GM18511 (cell line): ENCODE results near the gene CPE.
"Not testable (repeated sequence)": the region's sequence is repeated elsewhere in the genome, so short reads cannot be mapped to it uniquely, and the experiment has no call there.

Experiments used
- ATAC-seq: cut with Tn5 transposase; IDR thresholded peaks from one replicate; pipeline ENCODE4 v1.9.1; 2021; ENCODE audit warnings: mild to moderate bottlenecking, moderate library complexity; ENCODE audit not compliant: unreplicated experiment

CPE gene

GRCh38 chr4:165403048-165403447 is 24.2 kb downstream of the CPE start:
- ATAC-seq, result no peak

GRCh38 chr4:165403637-165404036 is 24.8 kb downstream of the CPE start:
- no peak for ATAC-seq

GRCh38 chr4:165404080-165404479 is 25.3 kb downstream of the CPE start:
- ATAC-seq, result no peak

DNA sequence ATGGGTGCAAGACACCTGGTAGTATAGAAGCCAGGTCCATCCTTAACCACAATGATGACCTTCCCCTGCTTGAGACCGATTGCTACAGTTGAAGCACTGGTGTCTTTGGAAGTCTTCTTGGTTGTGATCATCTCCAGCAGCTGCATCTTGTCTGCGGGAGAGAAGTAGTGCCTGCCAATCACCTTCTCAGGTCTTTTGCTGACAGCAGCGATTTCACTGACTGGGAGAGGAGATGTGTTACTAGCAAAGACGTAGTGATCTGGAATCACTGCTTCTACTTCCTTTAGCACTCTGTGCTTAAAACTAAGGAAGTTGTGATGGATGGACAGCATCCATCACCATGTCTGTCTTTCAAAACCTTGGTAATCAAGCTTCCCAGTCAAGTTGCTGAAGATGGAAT is 25.9 kb downstream of the CPE start:
- no peak for ATAC-seq

GRCh38 chr4:165410214-165410613 is 31.4 kb downstream of the CPE start:
- ATAC-seq, result no peak

DNA sequence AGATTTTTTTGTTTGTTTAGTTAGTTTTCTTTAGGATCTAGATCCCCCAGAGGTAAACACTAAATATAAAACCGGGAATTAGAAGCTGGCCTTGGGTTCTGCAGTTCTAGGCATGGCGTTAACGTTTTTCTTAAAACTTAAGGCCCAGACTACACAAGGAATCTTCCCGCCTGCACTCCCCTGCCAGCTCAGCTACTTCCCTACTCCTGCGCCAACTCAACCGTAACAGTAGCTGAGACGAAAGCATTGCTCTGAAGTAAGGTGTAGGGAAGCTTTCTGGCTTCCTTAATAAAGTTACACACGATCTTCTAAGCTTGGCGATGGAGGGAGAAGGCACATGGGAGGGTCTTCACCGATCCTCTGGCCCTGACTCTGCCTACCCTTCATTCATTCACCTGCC is 37.1 kb downstream of the CPE start:
- ATAC-seq, result no peak

DNA sequence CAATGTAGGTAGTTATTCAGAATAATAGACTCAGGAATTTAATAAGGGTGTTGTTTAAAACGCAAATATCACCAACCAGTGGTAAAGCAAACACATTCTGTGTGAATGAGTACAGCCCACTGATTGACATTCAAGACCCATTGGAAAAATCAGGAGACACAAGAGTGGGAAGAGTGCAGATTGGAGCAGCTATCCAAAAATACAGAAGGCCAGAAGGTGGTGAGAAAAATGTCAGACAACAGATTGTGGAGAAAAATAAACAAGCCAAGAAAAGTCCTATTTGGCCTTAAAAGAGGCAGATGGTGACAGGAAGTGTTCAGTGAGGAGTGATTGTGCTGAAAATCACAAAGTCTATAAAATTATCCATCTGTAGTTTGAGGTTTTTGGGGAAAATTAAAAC is 39.3 kb downstream of the CPE start:
- ATAC-seq, result no peak

GRCh38 chr4:165425629-165426028 is 46.8 kb downstream of the CPE start:
- no peak for ATAC-seq

DNA sequence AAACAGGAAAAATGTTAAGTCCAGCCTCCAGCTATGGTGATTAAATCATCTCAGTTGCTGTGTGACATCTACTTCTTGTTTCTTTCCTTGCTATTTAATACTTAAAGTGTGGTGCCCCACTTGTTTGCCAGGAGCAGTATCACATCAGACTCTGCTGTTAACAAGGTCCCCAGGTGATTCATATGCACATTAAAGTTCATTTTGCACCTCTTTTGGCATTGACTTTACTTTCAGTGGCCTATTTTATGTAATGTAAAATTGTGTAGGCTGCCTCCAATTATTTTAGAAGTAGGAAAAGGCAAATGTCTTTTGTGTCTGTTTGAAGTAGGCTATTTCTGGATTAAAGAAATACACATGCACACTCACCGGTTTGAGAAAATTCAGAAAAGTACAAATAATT is 47.5 kb downstream of the CPE start:
- no peak for ATAC-seq

DNA sequence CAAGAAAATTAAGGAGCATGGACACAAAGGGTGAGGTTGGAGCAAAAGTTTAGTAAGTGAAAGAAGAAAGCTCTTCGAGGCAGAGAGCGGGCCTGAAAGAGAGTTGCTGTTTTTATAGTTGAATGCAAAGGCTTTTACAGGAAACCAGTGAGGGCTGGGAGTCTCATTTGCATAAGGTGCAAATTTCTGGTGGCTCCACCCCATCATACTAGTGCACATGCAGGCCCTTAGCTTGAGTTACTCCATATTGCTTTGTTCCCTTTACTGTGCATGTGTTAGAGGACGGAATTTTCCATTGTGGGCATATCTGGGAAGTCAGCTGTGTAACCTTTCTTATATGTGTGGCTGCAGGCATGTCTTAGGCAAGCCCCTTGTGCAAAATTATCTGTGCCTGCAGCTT is 48.0 kb downstream of the CPE start:
- ATAC-seq, result no peak

DNA sequence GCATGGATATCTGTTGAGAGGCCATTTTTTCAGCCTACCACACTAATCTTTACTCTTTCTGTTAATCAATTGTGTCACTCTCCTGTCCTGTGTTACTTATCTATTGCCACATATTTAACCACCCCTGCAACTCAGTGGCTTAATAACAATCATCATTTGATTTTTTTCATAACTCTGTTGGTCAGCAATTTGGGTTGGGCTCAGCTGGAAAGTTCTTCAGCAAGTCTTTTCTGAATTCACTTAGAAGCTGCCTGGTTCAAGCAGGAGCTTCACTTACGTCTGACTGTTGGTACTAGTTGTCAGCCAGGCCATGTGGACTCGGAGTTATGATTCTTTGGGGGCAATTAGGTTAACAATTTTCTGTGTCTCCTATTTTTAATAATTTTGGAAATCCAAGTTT is 50.1 kb downstream of the CPE start:
- ATAC-seq, result no peak

DNA sequence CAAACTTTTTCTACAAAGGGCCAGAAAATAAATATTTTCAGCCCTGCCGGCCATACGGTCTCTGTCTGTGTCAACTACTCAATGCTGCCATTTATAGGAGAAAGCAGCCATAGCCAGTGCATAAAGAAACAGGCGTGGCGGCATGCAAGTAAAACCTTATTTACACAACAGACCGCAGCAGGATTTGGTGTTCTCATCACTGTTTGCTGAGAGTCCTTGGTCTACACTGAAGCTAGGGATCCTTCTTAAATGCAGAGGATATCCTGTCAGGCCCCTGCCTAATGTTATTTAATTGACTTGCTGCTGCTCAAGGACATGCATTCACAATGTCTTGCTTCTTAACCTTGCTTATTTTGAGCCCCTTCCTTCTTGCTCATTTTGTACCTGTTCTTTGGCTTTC is 54.7 kb downstream of the CPE start:
- ATAC-seq, result no peak

GRCh38 chr4:165437691-165438090 is 58.9 kb downstream of the CPE start:
- ATAC-seq, result no peak

GRCh38 chr4:165439344-165439743 is 60.5 kb downstream of the CPE start:
- no peak for ATAC-seq

DNA sequence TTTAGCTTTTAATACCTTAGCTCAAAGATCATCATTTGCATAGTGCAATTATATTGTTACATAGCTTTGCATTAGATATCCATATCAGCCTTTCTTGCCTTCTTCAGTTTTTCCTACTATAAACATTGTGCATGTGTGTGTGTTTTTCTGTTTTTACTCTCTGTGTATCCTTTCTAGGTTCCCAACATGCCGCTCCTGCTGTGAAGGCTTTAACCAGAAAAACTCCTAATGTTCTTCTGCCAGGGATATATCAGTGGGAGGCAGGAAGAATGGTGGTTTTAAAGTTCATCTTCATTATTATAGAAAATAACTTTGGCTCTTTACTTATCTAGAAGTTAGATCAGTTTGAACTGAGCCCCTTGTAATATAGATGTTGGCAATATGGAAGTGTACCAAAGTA is 61.2 kb downstream of the CPE start:
- ATAC-seq, result no peak

GRCh38 chr4:165440415-165441158 is 61.8 kb downstream of the CPE start:
- ATAC-seq, result no peak

- ATAC-seq, result no peak
These were observed 64.5 kb downstream of the CPE start for GRCh38 chr4:165443276-165443675.

GRCh38 chr4:165448700-165449099 is 69.9 kb downstream of the CPE start:
- ATAC-seq, result no peak

DNA sequence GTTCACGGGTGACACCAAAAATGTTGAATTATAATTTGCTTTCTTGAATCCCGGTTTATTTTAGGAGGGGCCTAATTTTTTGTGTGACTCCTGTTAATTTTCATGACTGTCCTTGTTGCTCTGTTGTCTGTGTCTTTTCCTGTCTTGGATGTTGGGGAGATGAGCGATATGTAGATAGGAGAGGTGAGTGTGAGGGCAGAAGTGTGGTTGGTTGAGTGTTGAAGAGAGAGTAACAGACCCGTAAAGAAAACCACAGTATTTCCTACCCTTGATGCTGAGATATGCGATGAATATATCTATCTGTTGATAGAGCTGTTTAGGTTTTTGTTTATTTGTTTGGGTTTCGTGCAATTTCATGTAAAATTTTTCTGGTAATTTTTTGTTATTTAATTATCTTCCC is 70.5 kb downstream of the CPE start:
- no peak for ATAC-seq

DNA sequence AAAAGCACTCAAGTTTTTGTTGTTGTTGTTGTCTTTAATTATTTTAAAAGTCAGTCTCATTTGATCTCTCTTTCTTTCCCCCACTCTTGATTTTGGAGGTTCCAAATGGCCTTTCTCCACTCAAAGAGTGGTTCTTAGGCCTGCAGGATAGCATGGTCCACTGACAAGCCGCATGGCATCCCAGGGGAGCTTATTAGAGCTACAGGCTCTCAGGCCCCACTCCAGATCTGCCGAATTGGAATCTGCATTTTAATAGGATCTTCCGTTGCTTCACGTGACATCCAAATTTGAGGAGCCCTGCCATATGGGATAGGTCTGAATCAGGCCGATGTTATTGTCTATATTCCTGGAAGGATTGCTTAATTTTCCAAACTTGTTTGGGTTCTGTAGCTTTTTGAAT is 72.1 kb downstream of the CPE start:
- ATAC-seq, result no peak

- not testable (repeated sequence) for ATAC-seq
These were observed 74.3 kb downstream of the CPE start for GRCh38 chr4:165453140-165453539.

GRCh38 chr4:165454426-165454825 is 75.6 kb downstream of the CPE start:
- no peak for ATAC-seq

GRCh38 chr4:165457793-165458192 is 79.0 kb downstream of the CPE start:
- no peak for ATAC-seq
